HepG2 (cell line): ENCODE data around the gene HRH3. TPM values are rescaled to one million over a fixed set of nuclear protein-coding genes. Genes with fewer than 3 reads are reported as not detected.
A peak's percentile ranks its signal among the peaks of the same experiment; 100 is the strongest.

Source experiments
- BCLAF1 ChIP-seq: fragments of 450-650 bp; IDR thresholded peaks from 2 replicates; pipeline ENCODE4 v1.6.1; 2017; ENCODE audit warnings: mild to moderate bottlenecking
- GABPA ChIP-seq, 2 experiments: IDR thresholded peaks; 2 replicates each; pipeline ENCODE4 v1.6.1; 2011 to 2016; ENCODE audit warnings: low read depth in 2 of 2, low read length in 1 of 2, missing biosample characterization in 1 of 2, missing genetic modification characterization in 1 of 2
- GRHL1 ChIP-seq: sonication (generic); formaldehyde crosslinking; conservative IDR thresholded peaks from 2 replicates; pipeline ENCODE4 v1.8.0; 2022; ENCODE audit warnings: missing genetic modification reagents
- GZF1 ChIP-seq: sonication (generic); formaldehyde crosslinking; IDR thresholded peaks from 2 replicates; pipeline ENCODE4 v1.5.1; 2020; ENCODE audit warnings: mild to moderate bottlenecking, missing genetic modification reagents
- HDAC1 ChIP-seq: sonication (generic); formaldehyde crosslinking; IDR thresholded peaks from 2 replicates; pipeline ENCODE4 v1.5.1; 2020; ENCODE audit warnings: mild to moderate bottlenecking, missing genetic modification reagents
- MYPOP ChIP-seq: sonication (generic); formaldehyde crosslinking; IDR thresholded peaks from 2 replicates; pipeline ENCODE4 v1.8.1; 2023; ENCODE audit warnings: mild to moderate bottlenecking, moderate library complexity, missing genetic modification reagents
- TOPORS ChIP-seq: sonication (generic); formaldehyde crosslinking; IDR thresholded peaks from 2 replicates; pipeline ENCODE4 v1.8.0; 2023; ENCODE audit warnings: mild to moderate bottlenecking, missing genetic modification reagents
- TRIM24 ChIP-seq: sonication (generic); formaldehyde crosslinking; IDR thresholded peaks from 2 replicates; pipeline ENCODE4 v1.8.0; 2022; ENCODE audit warnings: mild to moderate bottlenecking, missing genetic modification reagents
- YEATS2 ChIP-seq: sonication (generic); formaldehyde crosslinking; IDR thresholded peaks from 2 replicates; pipeline ENCODE4 v1.4.0; 2020; ENCODE audit warnings: missing genetic modification reagents, borderline replicate concordance
- ZMYM3 ChIP-seq: sonication (generic); formaldehyde crosslinking; IDR thresholded peaks from 2 replicates; pipeline ENCODE4 v1.5.1; 2020; ENCODE audit warnings: mild to moderate bottlenecking, missing genetic modification reagents
- polyA plus RNA-seq, 8 experiments: library from polyadenylated mRNA; depleted of rRNA in 3 of 8; stranded (reverse) in 7 of 8; unstranded in 1 of 8; fragments of >200 nt; fragmentation: Illumina TruSeq in 4 of 8; extraction: Trizol in 4 of 8; gene quantifications; 2 replicates each; pipeline versions ENCODE4 v1.2.1 to v1.2.3, GENCODE V29; 2011 to 2016; ENCODE audit warnings: low read depth in 4 of 8, missing spikeins in 1 of 8, mixed read lengths in 1 of 8; ENCODE audit not compliant: insufficient read depth in 1 of 8
- total RNA-seq, 5 experiments: library from RNA; depleted of rRNA; stranded (reverse); fragments of >200 nt; fragmentation: Illumina TruSeq; extraction: Trizol; gene quantifications; 2 replicates each; pipeline ENCODE4 v1.2.3, GENCODE V29; 2016; ENCODE audit warnings: low read depth in 1 of 5
- TF ChIP-seq, protein P1 (sequence below), 2 experiments: sonication (generic) in 1 of 2; formaldehyde crosslinking in 1 of 2; IDR thresholded peaks; 2 replicates each; pipeline versions ENCODE4 v1.4.0 to v1.6.1; 2016 to 2020; ENCODE audit warnings: borderline replicate concordance in 1 of 2, low read depth in 1 of 2, mild to moderate bottlenecking in 1 of 2, missing genetic modification reagents in 1 of 2
- TF ChIP-seq, protein P2 (sequence below): sonication (generic); formaldehyde crosslinking; IDR thresholded peaks from 2 replicates; pipeline ENCODE4 v1.5.1; 2020; ENCODE audit warnings: missing genetic modification reagents, mild to moderate bottlenecking, borderline replicate concordance

Gene HRH3
- total and polyA plus RNA-seq, 2 of the 13 experiments (the other 11 are each of a cell fraction or from before 2014, with no cell fraction given), result 0.18 TPM; not detected in 1

GRCh38 chr20:62182469-62183425 is 37.3 kb downstream of the HRH3 start, which contains the start of gene MTG2 (continued):
- peak; percentile 90 for TF ChIP-seq GABPA (IDR thresholded peaks at IDR 0.05; ENCODE audit: low read depth, low read length)
- TF ChIP-seq GABPA (CRISPR knock-in tag; IDR thresholded peaks at IDR 0.05; ENCODE audit: low read depth), result peak; percentile 93
- peak; percentile 96 for TF ChIP-seq MYPOP (CRISPR knock-in tag)
- TF ChIP-seq, protein P1, sequence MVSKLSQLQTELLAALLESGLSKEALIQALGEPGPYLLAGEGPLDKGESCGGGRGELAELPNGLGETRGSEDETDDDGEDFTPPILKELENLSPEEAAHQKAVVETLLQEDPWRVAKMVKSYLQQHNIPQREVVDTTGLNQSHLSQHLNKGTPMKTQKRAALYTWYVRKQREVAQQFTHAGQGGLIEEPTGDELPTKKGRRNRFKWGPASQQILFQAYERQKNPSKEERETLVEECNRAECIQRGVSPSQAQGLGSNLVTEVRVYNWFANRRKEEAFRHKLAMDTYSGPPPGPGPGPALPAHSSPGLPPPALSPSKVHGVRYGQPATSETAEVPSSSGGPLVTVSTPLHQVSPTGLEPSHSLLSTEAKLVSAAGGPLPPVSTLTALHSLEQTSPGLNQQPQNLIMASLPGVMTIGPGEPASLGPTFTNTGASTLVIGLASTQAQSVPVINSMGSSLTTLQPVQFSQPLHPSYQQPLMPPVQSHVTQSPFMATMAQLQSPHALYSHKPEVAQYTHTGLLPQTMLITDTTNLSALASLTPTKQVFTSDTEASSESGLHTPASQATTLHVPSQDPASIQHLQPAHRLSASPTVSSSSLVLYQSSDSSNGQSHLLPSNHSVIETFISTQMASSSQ (IDR thresholded peaks at IDR 0.05; ENCODE audit: low read depth), result no peak
- TF ChIP-seq, protein P1 (CRISPR knock-in tag; IDR thresholded peaks at IDR 0.05; ENCODE audit: borderline replicate concordance), result peak; percentile 91; the same call in 1 of the 2 replicates
- peak; percentile 99 for TF ChIP-seq TOPORS (CRISPR knock-in tag)
- peak; percentile 98 for TF ChIP-seq YEATS2 (CRISPR knock-in tag)
- TF ChIP-seq ZMYM3 (CRISPR knock-in tag), result peak; percentile 68
- peak; percentile 99 for TF ChIP-seq HDAC1 (CRISPR knock-in tag)
- no peak for TF ChIP-seq BCLAF1
- no peak for TF ChIP-seq GRHL1
- TF ChIP-seq TRIM24 (CRISPR knock-in tag), result no peak
- TF ChIP-seq, protein P2, sequence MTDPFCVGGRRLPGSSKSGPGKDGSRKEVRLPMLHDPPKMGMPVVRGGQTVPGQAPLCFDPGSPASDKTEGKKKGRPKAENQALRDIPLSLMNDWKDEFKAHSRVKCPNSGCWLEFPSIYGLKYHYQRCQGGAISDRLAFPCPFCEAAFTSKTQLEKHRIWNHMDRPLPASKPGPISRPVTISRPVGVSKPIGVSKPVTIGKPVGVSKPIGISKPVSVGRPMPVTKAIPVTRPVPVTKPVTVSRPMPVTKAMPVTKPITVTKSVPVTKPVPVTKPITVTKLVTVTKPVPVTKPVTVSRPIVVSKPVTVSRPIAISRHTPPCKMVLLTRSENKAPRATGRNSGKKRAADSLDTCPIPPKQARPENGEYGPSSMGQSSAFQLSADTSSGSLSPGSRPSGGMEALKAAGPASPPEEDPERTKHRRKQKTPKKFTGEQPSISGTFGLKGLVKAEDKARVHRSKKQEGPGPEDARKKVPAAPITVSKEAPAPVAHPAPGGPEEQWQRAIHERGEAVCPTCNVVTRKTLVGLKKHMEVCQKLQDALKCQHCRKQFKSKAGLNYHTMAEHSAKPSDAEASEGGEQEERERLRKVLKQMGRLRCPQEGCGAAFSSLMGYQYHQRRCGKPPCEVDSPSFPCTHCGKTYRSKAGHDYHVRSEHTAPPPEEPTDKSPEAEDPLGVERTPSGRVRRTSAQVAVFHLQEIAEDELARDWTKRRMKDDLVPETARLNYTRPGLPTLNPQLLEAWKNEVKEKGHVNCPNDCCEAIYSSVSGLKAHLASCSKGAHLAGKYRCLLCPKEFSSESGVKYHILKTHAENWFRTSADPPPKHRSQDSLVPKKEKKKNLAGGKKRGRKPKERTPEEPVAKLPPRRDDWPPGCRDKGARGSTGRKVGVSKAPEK, result peak; percentile 94
- TF ChIP-seq GZF1 (CRISPR knock-in tag), result peak; percentile 82; the same call in 1 of the 2 replicates
